Left renal cortex interstitium (tissue), 4 donors: ENCODE measurements around the gene SETD2. TPM values are rescaled to one million over a fixed set of nuclear protein-coding genes. Genes with fewer than 3 reads are reported as not detected.

Experiments used
- DNase-seq, 4 donors: peaks; one replicate each; pipeline ENCODE4 v3.0.0-alpha.2; 2013; ENCODE audit warnings: low read depth in 4 of 4, low spot score in 2 of 4, missing footprints in 1 of 4
- polyA plus RNA-seq, 4 donors: library from polyadenylated mRNA; unstranded; fragments of 120-200 nt; gene quantifications; one replicate each; pipeline ENCODE4 v1.2.1, GENCODE V29; 2013; ENCODE audit not compliant: insufficient read length in 4 of 4

The SETD2 gene
- polyA plus RNA-seq, 4 donors = 56.2 to 70.0 (median 68.1) TPM

DNA sequence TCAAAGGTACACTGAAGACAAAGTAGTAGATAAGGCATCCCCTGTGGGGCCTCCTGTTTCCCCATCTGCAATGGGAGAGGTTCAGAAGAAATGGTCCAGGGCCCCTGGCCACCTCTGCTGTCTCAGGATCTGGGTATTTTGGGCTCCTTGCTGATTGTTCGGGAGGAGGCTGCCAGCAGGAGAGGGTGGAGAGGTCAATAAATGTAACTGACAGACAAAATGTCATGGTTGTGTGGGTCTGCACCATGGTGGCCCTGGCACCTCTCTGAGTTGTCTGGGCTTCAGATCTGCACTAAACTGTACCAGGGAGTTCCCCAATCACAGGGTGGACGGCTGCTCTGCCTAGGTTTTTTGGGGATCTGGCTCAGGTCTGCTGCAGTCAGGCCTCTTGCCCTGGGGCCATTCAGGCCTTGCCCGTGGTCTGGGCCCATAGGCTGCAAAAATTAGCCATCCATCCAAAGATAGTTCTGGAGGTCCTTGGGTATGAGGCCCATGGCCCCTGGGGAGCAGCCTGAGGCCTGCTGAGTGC, 177.1 kb downstream of the SETD2 start:
- no peak for DNase-seq

- no peak for DNase-seq
Observed at GRCh38 chr3:46986055-46986730, 177.7 kb downstream of the SETD2 start.

- no peak for DNase-seq
Observed at GRCh38 chr3:46985588-46985987, 178.3 kb downstream of the SETD2 start.

DNA sequence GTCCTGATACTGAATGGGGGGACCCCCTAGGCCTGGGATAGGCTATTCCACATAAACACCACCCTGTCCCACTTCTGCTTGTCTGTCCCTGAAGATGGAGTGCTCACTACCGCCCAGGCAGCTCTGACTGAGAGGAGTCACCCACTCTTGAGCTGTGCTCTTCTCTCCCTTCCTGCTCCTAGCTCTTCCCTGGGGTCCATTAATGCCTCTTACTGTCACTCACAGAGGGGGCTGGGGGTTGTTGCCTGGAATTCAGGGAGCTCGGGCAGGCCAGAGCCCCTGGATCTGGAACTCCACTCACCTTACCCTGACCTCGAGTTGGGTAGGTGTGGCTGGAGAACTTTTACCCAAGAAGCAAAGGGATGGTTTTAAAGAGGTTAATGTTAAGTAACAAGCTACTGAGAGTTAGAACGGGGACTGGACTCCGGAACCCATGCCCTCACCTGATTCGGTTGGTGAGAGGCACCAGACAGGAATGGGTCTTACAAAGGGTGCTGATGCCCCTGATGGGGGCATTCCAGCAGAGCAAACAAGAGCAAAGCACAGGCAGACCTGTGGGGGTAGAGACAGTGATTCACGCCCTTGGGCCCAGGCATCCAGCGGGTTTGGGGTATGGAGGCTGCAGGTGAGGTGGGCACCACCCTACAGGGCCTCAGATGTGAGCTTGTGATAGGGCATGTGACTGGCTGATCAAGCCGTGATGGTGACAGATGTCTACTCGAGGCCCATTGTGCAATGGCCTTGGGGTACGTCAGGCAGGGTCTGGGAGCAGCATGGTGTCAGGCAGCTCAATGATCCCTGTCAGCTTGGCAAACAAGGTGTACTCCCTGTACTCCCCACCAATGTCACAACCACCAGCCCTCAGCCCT, 179.1 kb downstream of the SETD2 start:
- DNase-seq = no peak

- DNase-seq = no peak
Observed at GRCh38 chr3:46982546-46982945, 181.4 kb downstream of the SETD2 start.

DNA sequence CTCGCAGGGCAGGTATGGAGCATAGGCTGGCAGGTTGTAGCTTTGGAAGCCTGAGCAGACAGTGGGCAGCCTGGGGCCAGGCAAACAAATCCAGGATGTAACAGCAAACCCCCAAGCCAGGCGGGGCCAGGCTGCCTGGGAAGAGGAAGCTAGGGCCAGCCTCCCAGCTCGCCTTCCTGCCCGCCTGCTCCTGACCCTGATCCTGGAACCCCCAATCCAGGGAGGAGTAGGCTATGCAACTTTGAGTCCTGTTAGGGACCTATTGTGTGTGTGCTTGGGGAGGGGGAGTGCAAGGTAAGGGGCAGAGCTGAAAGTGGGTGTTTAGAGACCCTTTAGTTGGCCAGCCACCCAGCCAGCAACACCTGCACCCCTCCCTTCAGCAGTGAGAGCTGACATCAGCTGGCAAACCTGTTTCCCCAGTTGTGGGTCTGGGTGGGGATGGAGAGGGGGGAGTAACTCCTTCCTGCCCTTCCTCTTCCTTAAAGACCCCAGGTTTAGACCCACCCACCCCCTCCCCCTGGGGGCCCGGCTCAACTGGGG, 181.9 kb downstream of the SETD2 start:
- no peak for DNase-seq

DNA sequence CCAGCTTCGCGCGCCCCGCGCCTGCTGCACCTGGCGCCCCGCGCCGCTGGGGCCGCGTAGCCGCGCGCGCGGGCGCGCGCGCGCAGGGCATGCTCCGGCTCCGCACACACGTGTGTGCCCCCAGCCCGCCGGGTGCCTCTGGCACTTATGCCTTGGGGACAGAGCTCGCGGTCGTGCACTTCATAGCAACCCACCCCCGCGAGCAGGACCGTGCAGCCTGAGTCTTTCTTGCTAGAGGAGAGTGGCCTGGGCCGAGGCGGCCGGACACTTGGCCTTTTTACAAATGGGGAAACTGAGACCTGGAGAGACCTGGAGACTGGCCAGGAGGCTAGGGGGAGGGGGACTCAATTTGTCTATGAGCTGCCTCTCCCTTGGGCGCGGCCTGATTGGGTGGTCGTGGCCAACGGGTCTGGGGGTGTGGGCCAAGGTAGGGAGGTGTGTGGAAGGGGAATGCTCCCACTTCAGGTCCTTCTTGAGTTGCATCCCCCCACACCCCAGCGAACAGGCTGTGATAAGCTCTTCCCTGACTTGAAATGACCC, 183.9 kb downstream of the SETD2 start:
- DNase-seq = no peak

DNA sequence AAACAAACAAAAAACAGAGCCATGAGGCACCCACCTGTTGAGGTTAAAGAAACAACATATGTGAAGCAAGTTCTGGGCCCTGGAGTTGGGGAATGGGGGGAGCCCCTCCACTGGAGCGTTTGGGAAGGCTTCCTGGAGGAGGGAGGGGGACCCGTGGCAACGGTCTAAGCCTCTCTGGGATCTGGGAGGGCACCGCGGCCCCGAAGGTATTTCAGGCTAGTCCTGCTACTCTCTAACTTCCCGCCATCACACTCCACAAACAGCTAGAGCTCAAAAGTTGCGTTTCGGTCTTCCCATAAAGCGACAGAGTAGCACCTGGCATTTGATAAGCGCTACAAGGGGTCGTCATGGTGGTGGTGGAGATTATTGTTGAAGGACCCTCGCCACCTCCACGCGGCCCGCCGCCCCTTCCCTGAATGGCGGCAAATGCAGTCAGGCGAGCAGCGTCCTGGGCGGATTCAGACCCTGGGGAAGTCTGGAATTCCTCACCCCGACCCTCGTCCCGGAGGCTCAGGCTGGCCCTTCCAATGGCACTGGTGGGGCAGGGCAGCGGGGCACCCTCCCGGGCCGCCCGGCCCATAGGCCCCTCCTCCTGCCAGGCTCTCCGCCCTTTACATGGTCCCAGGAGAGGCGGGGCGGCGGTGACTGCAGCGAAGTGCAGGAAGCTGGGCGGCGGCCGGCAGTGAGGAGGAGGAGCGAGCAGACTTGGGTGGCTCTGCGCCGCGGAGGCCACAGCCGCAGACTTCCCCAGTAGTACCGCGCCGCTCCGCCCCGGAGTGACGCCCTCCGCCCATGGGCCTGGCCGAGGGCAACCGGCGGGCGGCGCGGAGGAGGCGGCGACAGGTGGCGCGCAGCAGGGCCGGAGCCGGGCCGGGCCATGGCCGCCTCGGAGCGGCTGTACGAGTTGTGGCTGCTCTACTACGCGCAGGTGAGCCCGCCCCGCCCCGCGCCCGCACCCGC, 184.6 kb downstream of the SETD2 start, which contains the start of gene NBEAL2:
Gene NBEAL2, plus strand, starts transcription at position 682 of the 960 bp plus-strand sequence. Its CDS starts 196 bp downstream, at position 878.
- peak in 3 of 4 donors; percentile 64 to 79 (median 71) for DNase-seq

DNA sequence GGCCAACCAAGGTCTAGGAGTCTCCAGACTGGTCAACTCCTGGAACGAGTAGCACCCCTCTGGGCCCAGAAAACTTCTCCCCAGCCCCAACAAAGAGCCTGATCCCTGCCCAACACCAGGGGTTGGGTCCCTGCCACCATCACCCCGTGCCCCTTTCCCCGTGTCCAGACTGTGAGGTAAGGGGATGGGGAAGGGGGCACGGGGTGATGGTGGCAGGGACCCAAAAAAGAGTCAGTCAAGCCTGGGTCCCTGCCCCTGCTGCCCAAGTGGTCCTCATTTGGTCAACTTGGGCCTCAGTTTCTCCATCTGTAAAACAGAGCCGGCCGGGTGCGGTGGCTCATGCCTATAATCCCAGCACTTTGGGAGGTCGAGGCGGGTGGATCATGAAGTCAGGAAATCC, 185.5 kb downstream of the SETD2 start:
- DNase-seq = no peak

DNA sequence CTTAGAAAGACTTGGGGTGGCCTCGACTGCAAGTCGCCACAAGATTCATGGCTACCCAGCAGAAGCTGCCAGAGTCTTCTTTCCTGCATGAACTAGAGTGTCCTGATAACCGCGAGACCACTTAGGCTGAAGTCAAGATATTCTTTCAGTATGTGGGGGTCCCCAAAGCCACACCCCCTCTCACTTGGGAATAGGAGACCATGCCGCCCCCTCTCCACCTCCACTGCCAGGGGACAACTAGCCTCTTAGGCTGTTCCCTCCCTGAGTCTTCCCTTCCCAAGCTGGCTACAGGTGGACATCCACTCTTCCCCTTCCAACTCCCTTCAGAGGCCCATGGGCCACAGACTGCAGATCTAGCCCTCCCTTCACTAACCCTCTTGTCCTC, 186.1 kb downstream of the SETD2 start:
- DNase-seq = no peak

GRCh38 chr3:46976326-46977190, 187.4 kb downstream of the SETD2 start, which contains the start of gene CCDC12:
TSS of gene CCDC12 (minus strand) at chr3:46976745. CDS start at chr3:46976732, 13 bp downstream.
- DNase-seq = peak; percentile 88 to 97 (median 96)

DNA sequence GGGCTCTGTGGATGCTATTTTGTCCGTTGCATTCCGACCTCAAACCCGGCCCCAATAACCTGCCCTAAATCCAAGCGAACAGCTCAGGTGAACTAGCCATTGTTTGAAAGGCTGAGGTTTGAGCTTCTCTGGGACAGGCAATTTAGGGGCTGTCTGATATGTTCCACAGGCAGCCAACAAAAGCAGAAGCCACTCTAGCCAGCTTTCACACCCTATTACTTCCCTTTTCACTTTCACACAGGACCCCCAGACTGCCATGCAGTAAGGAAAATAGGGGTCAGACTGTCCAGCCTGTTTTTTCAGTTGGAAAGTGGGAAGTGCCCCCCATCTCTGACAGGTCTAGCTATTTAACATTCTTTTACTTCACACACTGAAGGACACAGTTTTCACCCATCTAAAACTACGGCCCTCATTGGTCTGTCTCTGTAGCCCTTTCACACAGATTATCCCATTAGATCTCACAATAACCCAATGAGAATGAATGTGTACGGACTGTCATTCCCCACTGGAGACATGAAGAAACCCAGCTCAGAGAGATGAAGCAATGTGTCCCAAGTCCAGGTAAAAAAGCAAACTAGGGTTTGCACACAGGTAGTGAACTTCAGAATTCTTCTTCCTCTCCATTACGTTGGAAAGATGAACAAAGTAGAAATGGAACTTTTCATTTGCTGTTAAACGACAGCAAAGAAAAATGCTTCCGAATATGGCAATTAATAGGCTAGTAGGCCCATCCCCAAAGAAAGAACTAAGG, 189.3 kb downstream of the SETD2 start:
- no peak for DNase-seq

GRCh38 chr3:46972396-46972795, 191.5 kb downstream of the SETD2 start:
- DNase-seq = no peak

- DNase-seq = no peak
Observed at GRCh38 chr3:46971742-46972141, 192.2 kb downstream of the SETD2 start.

DNA sequence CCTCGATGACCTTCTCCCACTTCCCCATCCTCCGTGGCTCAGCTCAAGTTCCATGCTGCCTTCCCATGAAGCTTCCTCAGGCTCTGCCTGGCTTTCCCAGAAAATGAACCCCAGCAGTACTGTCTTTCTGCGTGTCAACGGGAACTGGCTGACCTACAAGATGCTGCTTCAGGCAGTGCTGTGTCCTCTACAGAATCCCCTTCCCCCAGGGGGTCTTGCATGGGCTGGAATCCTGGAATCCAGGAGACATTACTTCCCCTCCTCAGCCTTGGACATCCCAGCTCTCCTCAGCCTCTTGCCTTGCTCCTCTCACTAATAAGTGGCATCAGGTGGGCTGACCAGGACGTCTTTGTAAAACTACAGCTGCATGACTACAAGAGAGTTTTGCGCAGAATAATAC, 192.8 kb downstream of the SETD2 start:
- DNase-seq = no peak

DNA sequence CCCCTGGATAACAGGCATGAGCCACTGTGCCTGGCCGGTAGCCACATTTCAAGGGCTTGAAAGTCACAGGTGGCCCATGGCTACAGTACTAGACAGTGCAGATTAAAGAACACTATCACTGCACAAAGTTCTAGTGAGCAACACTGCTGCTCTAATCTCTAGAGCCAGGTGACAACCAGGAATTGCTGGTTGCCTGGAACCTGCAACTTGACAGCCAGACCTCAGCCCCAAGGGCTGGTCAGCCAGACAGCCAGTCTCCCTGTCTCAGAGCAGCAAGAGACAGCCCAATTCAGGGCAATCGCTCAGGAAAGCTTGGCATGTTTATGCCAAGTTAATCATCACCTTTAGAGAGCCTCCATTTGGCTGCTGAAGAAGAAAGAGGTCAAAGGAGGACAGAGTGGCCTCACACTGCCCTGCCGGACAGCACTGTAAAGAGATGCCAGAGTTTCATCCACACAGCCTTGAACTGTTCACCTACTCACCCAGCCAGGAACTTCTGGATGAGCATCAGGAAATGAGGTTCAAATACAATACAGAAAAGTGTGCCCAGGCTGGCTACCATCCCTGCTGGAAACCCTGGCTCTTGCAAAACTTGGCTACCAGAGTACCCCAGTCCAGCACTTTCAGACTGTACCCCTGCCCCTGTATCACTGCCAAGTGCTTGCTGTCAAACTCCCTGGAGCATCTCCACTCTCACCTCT, 193.4 kb downstream of the SETD2 start:
- no peak for DNase-seq

- no peak for DNase-seq
Observed at GRCh38 chr3:46968783-46969428, 195.0 kb downstream of the SETD2 start.
